HG02623 (cell line): ENCODE results near the gene EML3.
"Not testable (repeated sequence)": the region's sequence is repeated elsewhere in the genome, so short reads cannot be mapped to it uniquely, and the experiment has no call there.

ENCODE experiments used
- ATAC-seq: cut with Tn5 transposase; IDR thresholded peaks from one replicate; pipeline ENCODE4 v1.9.1; 2021; ENCODE audit warnings: moderate library complexity; ENCODE audit not compliant: unreplicated experiment

EML3 gene

DNA sequence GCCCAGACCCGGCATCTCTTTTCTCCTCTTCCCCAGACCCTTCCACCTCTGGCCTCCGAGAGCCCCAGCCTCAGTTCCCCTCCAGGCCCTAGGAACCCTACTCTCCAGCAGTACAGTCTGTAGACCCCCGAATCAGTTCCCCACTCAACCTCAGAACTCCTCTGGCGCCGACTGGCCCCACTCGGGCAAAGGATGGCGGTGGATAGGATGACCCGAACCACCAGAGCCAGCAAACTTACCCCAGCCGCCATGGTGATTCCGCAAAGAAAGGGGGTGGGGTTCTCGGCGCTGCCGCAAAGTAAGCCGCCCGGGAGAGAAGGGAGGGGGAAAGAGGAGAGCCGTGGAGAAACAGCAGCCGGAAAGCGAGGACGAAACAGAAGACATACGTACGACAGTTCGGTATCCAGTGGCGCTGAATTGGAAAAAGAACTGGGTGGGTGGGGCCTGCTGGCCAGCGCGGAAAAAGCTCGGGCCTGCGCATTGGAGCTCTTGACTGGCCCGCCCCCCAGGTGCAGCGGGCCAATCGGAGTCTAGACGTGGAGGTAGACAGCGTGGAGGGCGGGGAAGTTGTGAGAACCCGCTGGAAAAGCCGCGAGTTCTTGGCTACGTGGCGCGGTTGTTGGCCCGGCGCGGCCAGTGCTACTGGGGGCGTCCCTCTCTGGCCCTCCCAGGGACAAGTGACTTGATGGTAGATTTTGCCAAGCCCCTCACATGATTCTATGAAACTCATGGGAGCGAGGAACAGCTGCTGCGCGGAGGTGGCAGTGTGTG is 38.8 kb downstream of the EML3 start, which contains the start of gene EEF1G:
EEF1G (minus strand) TSS at position 300 of the 771 bp plus-strand sequence; CDS start at position 251, 49 bp downstream.
- peak; percentile 85 for ATAC-seq

DNA sequence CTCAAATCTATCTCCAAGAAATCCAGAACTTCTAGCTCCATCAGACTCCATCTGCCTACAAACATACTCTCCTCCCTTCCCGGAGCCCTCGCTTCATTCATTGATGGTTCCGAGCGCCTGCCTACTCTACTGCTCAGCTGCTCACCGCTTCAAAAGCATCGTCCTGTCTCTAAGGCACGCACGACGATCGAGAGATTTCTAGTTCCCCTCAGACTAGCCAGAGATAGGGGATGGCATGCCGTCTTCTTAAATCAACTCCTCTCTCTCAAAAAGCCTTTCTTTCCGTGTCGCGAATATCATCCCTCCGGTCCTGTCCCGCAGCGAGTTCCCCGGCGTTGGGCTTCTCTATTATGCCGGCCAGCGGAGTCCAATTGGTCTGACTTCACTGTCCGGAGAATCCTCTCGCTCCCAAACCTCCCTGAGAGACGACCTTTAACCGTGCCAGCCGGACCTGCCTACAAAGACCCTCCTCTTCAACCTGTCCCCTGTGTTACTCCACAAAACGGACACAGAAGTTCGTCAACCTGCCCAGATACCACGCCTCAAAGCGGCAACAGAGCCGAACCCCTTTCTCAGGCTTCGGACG is 39.5 kb downstream of the EML3 start:
- ATAC-seq, result no peak

DNA sequence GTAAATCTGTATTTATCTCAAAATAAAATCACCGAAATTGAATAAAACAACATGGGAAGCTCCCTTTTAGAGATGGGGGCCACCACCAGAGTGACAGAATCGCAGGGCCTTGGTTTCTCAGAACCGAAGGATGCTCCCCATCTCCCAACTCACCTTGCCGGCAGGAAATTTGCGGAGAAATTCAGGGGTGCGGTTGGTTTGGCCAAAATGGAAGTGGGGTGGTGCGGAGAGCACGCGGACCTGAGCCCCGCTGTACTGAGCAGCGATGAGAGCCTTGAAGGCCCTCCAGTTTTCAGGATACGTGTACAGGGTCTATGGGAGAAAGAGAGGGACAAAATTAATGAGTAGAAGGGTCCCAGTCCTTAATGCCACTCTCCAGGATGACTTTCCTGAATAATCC is 40.1 kb downstream of the EML3 start:
- ATAC-seq, result no peak

DNA sequence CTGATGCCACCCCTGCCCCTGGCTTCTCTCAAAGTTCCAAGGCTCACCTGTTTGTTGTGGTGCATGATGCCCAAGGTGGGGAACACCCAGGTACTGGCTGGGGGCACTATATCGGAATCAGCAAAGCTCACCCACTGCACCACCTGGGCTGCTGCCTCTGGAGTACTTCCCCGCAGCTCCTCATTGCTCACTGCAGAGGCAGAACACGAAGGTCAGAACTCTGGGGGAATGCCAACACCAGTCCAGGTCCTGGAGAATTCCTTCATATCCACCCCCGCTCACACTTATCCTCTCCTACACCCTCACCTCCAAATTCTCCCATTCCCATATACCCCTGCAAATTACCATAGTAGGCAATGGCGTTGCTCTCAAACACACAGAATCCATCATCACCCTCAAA is 41.1 kb downstream of the EML3 start:
- not testable (repeated sequence) for ATAC-seq

DNA sequence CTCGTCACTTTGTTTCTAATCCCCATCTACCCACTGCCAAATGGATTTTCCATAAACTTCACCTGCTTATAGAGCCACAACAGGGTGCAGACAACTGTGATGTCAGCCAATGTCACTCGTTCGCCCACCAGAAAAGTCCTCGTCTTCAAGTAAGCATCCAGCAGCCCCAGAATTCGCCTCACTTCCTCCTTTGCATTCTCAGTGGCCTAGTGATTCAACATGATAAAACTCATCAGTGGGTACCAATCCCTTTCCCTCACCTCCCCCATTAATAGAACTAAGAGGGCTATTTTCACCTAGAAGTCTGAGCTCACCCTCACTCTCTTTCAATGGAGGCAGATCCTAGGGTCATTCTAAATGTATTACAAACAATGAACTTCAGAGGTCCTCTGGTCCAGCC is 41.7 kb downstream of the EML3 start:
- ATAC-seq, result not testable (repeated sequence)

DNA sequence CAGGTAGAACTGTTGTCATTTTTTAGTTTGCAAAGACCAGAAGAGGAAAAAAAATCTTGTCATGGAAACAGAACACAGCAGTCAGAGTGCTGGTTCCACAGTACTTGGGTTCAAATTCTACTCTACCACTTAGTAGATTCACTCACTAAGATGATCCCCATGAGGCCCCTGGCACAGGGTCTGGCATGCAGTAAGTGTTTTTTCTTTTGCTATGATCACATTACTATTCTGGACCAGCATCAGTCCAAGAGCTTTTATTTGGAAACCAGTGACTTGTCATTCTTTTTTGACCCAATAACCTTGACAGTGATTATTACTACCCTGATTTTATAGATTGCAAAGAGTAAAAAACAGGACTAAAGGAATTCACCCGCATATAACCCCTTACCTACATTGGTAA is 43.0 kb downstream of the EML3 start:
- no peak for ATAC-seq

DNA sequence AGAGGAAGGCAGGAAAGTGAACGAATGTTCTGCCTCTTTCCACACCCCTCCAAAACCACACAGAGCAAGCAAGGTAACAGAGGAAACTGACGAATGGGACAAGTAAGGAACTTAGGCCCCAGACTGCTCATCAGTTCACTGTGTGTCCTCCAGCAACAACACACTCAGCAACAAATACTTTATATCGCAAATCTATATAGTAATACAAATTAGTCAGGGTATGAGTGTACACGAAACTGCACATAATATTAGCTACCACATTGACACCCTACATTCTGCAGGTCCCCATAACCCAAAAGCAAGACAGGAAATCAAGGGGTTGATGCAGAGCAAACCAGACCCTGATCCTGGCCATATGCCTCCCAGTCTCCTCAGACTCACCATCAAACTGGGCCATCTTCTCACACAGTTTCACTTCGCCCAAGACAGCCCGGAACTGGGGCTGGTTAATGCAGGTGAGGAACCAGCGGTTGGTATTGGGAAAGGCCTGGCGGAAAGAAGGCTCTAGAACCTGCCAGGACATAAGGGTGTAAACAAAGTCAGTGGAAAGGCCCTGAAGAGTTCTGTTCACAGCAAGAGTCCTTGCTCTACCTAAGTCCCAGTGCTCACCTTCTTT is 45.4 kb downstream of the EML3 start:
- ATAC-seq, result no peak

DNA sequence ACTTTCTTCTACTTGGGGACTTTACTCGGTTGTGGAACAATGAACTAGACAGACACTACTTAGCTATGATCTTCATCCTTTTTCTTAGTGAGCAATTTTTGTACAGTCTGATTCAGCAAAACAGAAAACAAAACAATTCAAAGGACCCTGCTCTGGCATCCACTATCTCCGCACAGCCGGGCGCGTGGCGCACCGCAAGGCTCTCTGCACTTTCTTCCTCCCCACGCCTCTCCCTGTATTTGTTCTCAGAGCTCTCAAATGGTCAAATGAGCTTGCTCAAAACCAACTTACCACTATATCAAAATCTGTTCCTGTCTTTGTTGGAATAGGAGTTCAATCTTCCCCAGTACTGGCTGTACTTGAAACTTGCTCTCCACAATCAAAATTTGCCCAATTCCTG is 46.3 kb downstream of the EML3 start:
- no peak for ATAC-seq

DNA sequence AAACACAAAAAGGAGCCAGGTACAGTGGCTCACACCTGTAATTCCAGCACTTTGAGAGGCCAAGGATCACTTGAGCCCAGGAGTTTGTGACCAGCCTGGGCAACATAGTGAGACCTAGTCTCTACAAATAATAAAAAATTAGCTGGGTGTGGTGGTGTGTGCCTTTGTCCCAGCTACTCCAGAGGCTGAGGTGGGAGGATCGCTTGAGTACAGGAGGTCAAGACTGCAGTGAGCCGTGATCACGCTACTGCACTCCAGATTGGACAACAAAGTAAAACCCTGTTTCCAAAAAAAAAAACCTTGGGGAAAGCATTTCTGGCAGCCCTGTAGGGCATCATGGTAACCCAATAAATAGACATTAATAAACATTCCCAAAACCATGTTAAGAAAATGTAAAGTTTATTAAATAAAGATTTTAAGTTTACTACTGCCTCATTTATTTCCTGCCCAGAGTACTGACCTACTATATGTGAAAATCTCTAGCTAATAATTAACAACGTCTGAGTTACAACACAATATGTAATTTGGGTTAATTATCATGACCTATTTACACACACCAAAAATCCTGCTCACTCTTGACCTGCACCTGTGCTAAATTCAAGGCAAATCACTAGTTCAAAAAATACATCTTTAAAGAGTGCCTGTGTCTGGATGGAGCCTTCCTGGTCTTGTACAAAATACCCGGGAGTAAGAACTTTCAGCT is 47.3 kb downstream of the EML3 start:
- no peak for ATAC-seq

DNA sequence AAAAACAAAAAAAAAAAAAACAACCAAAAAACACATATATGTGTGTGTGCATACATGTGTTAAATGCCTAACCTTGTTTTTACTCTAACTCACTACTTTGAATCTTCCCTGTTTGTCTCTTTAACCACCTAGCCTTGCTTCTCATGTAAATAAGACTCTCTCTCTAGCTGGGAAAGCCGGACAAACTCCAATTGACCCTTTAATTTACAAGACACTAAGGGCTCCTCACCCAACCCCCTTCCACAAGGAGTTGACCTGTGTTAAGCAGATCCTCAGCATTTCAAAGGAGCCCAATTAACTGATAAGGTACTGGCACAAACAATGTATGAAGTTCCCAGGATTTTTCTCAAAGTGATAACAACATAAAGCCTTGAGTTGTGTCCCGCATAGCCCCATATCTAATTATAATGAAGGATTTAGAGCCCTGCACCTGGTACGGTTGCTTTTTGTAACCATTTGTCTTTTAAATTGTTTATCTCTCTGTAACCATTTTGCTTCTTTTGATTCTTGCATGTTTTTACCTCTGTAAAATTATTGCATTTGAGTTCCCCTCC is 50.8 kb downstream of the EML3 start:
- ATAC-seq, result not testable (repeated sequence)

DNA sequence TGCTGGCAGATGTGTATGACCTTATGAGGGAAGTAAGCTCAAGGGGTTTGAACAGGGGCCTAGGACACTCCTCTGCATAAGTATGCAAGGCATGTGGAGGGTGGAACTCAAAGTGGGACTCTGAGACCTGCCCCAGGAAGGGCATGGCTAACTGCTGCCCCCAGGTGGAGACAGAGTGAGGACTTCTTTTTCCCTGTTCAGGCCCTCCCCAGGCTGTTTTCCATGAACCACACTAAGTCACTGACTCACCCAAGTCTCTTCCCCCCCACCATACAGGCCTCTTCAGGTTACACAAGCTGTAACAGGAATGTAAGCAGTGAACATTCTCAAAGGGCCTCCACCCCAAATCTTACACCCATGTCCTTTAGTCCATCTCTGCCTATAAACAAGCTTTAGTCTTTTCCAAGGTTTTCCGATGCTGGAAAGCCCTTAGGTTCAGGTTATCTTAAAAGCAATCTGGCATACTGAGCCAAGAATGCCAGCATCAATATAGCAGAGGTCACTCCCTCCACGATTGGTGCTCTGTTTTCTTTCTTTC is 51.9 kb downstream of the EML3 start:
- no peak for ATAC-seq

DNA sequence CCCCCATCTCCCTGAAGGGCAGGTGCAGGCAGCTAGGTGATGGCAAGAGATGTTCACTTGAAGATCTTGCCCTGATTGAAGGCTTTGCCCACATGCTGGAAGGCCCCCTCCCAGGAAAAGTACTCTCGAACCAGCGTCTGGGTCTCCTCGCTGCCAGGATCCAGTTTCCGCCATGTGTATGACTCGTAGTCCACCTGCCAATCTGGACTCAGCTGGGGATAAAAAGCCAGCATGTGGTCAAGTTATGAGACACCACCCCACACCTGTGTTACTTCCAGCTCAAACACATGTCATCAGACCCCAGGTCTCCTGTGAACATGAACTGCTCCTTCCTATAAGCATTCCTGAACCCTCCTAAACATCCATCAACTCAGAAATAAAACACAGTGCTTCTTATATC is 52.9 kb downstream of the EML3 start:
- not testable (repeated sequence) for ATAC-seq

DNA sequence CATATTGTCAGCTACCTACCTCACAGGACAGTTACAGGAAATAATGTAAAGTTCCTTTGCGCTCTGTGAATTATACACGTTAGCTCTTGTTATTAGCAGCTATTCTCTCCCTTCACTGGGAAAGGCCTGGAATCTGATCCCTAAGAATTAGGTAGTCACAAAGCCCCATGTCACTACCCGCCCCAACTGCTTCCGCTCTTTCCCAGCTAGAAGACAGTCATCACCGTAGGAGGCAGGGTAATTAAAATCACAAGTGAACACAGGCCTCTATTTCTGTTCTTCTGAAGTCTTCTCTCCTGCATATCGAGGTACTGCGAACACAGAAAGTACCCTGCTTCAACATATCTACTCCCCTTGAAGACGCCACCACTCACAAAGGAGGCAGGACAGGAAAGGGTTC is 53.4 kb downstream of the EML3 start:
- no peak for ATAC-seq

DNA sequence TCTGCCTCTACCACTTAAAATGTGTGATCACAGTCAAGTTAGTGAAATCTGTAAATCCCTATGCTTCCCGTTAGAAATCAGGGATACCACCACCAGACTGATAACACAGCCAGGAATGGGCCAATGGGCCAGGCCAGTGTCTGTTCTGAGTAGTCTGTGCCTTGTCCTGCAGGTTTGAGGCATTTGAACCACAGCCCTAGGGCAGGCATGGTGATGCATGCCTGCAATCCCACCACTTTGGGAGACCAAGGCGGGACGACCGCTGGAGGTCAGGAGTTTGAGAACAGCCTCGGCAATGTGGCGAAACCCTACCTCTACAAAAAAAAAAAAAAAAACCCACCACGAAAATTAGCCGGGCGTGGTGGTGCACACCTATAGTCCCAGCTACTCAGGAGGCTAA is 53.9 kb downstream of the EML3 start:
- ATAC-seq, result no peak

DNA sequence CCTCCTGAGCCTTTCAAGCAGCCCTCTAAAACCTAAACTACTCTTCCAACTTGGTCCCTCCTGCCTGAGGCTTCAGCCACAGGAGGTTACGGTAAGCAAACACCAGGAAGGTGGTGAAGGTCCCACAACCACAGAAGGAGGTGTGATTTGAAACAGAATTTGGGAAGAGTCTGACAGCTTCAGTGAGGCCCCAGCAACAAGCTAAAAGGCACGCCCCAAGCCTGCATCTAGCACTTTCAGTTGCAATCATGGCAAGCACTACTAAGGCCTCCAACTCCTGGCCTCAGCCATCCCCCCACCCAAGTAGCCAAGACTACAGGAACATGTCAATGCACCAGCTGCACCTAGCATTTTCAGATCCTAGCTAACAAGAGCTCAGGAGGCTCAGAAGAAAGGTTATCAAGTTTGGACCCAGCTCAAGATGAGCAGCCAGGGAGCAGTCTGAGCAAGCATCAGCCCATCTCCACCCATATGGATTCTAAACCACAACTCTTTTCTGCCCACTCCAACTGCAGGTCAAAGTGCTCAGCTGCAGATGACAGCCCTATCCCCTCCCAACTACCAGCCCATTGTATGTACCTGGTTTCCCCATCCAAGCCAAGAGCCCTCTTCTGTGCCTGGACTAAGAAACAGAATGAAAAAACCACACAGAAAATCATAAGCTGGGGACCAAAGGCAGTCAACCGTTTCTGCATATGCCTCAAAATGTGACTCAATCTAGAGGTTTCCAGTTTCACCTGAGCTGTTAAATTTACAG is 55.5 kb downstream of the EML3 start:
- no peak for ATAC-seq

DNA sequence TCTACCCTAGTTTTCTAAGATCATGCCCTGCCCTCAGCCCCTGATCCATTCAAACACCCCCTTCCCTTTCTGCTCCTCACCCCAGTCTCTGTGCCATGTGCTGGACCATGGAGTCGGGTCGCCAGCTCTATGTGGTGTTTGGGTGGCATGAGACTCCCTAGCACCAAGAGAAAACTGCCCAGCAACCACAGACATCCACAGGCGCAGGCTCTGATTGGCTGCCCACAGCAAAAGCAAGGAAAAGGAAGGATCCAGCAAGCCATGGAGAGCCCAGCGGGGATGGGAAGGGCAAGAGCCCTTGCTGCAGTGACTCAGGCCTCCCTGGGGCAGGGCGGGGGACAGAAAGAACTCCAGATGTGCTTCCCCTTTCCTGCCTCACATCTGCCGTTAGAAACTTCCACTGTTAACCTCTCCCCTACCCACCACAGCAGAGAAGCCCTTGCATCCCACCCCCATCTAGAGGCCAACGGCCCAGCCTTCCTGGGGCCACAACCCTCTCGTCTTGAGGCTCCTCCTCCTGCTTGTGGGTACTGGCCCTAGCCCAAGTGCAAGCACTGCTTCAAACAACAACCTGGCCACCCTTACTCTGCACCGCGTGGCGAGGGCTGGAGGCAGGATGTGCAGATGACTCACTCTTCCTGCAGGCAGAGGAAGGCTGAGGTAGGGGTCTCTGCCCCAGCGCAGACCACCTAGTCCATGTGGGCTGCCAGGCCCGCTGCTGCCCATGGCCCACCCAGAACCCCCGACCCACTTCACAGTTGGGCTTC is 56.3 kb downstream of the EML3 start:
- peak; percentile 30 for ATAC-seq

DNA sequence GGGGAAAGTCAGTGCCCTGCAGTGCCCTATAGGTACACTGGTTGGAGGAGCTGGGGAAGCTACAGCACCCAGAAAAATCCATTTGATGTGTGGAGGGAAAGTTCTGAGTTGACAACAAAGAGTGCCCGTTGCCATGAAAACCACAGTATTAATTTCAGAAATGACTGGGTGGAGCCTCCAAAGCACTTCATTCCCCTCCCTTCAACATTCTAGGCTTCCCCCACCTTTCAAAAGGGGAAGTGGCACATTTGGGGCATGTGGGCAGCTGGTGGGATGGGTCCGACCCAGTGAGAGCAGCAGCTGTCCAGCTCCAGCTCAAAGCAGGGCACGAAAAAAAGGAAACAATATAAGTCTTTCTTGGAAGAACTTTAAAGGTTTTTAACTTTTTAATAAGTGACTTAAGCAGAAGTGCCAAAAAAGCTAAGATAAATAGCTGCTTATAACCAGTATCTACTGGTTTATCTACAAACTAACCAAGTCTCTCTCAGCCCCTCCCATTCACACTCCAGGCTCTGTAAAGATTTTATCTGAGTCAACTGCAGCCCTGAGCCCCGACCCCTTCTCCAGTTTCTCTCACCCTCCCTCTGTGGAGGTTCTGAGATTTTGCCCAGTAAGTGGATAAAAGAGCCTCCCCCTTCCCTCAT is 57.0 kb downstream of the EML3 start:
- ATAC-seq, result no peak

DNA sequence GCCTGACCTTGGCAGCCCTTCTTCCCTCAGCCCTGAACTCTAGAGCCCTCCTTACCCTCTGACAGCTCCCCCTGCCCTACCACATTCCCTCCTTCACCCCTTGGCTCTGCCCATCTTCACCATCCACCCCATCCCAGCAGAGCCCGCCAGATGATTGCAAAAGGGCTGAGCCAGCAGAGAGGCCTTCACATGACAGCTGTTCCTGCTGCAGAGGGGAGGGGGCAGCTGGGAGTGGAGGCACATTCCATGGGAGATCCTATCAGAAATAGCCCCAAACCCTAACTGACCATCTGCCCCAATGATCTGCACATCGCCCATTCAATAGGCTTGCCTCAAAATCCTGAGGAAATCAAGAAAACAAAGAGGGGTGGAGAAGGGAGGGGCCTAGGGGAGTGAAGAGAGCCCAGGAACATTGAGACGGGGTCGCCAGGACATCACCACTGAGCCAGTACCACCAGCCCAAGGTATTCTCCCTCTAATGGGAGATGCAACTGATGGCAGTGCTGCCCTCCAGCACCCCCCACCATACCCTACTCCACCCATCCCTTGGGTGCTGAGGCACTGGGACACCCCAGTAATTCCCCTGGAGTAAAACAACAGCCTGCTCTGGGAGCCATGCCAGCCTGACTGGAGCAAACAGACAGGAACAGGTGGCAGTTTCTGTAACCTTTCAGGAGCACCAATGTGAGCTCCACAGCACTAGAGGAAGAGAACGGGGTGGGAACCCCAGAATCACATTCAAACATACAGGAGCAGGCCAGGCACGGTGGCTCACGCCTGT is 58.0 kb downstream of the EML3 start:
- no peak for ATAC-seq
